ENCODE data around the gene P2RX1.
A peak's percentile ranks its signal among the peaks of the same experiment; 100 is the strongest.
"Not testable (repeated sequence)": the region's sequence is repeated elsewhere in the genome, so short reads cannot be mapped to it uniquely, and the experiment has no call there.

The P2RX1 gene

DNA sequence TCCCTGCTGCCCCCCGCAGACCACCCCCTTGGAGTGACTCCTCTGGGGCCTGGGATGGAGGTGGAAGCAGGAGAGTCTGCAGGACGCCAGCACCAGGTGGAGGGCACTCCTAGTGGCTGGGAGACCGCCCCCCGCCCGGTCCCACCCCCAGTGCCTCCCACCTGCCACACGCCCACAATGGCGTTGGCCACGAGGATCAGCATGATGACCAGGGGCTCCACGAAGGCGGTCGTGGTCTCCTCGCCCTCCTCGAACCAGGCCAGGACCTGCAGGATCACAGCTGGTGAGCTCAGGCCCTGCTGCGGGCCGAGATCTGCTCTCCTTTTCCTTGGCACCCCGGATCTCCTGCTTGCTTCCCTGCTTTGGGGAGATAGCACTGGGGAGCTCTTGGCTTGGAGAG is 35.2 kb upstream of the P2RX1 start:
- no peak for DNase-seq

- DNase-seq = no peak
These were observed 34.7 kb upstream of the P2RX1 start for GRCh38 chr17:3951003-3951402.

GRCh38 chr17:3950584-3950983 is 34.3 kb upstream of the P2RX1 start:
- DNase-seq = no peak

DNA sequence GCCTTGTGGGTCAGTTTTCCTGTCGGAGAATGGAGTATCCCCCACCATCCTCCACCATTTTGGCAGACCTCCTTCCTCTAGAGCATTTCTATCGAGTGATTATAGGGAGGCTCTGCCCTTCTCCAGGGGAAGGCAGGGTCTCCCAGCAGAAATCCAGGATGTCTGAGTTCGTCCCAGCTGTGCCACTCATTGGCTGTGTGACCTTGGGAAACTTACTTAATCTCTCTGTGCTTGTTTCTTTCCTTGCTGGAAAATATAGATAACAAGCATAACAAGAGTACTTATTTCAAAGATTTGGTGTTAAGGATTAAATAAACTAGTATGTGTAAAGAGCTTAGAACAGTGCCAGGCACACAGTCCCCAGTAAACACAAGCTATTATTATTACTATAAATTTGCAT is 33.2 kb upstream of the P2RX1 start:
- DNase-seq = no peak

DNA sequence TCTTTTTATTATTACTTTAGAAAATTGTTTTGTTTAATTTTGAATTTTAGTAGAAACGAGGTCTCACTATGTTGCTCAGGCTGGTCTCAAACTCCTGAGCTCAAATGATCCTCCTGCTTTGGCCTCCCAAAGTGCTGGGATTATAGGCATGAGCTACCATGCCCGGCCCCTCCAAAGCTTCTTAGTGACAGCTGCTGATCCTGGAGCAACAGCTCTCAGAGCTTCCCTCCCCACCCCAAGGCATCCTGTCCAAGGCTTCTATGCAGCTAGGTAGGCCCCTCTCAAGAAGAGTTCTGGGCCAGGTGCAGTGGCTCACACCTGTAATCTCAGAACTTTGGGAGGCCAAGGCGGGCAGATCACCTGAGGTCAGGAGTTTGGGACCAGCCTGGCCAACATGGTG is 32.3 kb upstream of the P2RX1 start:
- DNase-seq = not testable (repeated sequence)

DNA sequence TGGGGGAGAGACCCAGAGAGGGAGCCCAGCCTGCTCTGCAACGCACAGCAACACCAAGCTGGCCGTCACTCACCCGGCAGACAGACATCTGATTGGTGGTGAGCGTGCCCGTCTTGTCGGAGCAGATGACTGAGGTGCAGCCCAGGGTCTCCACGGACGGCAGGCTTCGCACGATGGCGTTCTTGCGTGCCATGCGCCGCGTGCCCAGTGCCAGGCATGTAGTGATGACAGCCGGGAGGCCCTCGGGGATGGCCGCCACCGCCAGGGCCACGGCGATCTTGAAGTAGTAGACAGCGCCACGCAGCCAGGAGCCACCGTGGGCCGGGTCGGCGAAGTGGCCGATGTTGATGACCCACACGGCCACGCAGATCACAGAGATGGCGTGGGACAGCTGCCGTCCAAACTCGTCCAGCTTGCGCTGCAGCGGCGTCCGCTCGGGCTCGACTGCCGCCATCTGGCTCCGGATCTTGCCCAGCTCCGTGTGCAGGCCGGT is 31.1 kb upstream of the P2RX1 start:
- DNase-seq = no peak

GRCh38 chr17:3946711-3947235 is 30.5 kb upstream of the P2RX1 start:
- DNase-seq = no peak

DNA sequence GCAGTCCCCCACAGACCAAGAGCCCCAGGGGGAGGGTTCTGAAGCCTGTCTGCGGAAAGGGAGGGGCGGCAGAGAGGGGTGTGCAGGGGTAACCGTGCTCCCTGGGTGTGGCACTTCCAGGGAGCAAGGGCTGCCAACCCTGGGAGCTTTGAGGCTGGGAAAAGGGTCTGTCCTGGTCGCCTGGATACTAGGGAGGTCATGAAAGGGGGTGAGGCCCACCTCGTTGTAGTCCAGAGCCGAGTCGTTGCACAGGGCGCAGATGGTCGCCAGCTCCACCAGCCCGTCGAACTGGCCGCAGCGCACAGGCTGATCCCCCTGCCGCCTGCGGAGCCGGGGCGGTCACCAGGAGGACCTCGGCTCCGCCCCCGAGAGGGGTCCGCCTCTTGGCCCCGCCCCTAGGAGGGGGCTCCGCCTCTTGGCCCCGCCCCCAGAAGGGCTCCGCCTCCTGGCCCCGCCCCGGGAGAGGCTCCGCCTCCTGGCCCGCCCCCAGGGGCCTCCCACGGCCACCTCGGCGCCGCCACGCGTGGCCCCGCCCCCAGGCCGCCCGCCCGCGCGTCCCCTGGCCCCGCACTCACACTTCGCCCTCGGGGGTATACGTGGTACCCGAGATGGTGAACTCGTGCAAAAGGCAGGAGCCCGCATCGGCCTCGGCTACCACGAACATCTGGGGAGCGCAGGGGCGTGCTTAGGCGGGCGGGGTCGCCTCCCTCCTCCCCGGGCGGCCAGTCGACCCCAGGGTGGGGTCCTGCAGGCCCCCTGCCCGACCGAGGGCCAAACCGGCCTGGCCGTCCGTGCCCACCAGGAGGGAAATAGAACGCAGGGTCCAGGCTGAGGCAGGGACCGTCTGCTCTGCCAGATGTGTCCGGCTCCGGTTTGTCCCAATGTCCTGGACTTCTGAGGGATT is 28.5 kb upstream of the P2RX1 start:
- no peak for DNase-seq

DNA sequence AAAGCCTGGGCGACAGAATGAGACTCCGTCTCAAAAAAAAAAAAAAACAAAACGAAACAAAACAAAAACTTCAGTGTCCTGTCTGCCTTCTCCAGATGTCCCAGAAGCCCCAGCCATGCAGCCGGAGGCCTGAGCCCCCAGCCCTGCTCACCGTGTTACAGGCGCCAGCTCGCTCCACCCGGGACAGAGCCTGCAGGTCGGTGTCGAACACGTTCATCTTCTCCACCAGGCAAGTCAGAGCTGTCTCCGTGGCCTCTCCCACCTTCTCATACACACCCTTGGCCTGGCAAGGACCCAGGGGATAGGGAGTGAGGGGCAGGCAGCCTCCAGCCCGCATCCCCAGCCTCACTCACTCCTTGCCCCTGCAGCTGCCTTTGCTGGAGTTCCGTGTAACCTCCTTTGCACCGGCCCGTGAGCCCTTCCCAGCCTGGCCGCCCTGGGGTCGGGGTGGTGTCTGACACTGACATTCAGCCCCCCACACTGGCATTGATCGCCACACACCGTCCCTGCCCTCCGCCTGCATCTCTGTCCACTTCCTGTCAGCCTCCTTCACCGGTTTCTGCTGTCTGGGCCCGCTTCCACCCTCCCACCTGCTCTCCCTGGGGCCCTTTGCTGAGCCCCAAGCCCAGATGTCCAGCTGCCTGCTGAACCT is 27.1 kb upstream of the P2RX1 start:
- no peak for DNase-seq

GRCh38 chr17:3940965-3941698 is 24.9 kb upstream of the P2RX1 start:
- DNase-seq = no peak

DNA sequence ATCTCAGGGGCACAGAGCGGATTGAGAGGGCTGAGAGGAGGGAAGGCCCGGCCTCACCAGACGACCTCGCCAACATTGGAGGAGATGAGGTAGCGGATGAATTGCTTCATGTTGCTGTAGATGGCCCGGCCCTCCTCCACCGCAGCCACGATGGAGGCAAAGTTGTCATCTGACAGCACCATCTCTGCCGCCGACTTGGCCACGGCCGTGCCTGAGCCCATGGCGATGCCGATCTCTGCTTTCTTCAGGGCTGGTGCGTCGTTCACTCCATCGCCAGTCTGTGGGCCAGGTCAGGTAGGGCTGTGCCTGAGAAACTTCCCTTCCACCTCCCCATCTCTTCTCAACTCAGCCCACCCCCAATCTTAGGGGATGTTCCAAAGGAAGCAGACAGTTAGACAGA is 21.1 kb upstream of the P2RX1 start:
- no peak for DNase-seq

GRCh38 chr17:3935825-3936355 is 19.6 kb upstream of the P2RX1 start:
- DNase-seq = no peak

- peak; percentile 51 for DNase-seq
These were observed 18.9 kb upstream of the P2RX1 start for GRCh38 chr17:3935140-3935542.

- DNase-seq = no peak
These were observed 13.5 kb upstream of the P2RX1 start for GRCh38 chr17:3929764-3930163.

GRCh38 chr17:3929181-3929580 is 12.9 kb upstream of the P2RX1 start:
- DNase-seq = no peak

DNA sequence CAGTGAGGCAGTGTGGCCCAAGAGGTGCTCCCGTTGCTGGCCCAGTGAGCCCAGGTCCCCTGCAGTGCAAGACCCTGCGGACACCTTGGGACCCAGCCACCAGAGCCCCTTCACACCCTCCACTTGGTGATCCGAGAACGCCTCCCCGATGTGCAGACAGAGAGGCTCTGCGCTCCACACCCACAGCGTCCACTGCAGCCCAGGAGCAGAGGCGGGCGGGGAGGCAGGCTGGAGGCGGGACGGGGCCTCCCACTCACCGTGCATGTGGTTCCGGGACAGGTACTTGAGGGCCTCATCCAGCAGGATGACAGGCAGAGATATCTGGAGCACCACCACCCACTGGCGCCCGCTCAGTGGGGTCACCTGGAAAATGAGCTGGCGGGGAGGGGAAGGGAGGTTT is 12.1 kb upstream of the P2RX1 start:
- DNase-seq = no peak

DNA sequence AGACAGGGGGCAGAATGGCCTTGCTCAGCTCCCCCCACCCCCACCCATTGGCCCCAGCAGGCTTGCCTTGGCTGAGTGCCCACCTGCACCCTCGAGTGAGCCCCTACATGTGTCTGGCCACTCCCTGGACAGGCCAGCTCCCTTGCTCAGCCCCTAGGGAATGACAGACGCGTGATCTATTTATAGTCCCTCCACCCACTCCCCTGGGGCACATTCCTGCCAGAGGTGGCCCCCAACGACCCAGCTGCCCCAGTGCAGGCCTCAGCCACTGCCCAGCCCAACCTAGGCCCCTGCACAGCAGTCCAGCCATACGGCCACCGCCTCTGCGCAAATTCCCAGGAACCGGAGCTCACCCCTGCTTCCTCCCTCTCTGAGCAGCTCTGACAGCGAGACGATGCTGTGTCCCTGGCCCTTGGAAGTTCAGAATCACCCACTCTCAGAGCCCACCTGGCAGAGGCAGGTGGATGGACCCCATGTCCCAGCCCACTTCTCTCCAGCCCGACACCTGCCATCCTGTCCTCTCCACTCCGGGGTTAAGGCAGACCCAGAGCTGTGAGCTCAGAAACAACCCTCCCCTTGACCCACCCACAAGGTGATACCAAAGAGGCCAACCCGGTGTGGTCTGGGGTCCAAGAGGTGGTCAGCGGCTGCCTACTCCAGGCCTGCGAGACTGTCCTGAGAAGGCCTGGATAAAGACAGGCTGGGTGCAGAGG is 11.5 kb upstream of the P2RX1 start:
- no peak for DNase-seq

- DNase-seq = no peak
These were observed 10.8 kb upstream of the P2RX1 start for GRCh38 chr17:3926860-3927627.

DNA sequence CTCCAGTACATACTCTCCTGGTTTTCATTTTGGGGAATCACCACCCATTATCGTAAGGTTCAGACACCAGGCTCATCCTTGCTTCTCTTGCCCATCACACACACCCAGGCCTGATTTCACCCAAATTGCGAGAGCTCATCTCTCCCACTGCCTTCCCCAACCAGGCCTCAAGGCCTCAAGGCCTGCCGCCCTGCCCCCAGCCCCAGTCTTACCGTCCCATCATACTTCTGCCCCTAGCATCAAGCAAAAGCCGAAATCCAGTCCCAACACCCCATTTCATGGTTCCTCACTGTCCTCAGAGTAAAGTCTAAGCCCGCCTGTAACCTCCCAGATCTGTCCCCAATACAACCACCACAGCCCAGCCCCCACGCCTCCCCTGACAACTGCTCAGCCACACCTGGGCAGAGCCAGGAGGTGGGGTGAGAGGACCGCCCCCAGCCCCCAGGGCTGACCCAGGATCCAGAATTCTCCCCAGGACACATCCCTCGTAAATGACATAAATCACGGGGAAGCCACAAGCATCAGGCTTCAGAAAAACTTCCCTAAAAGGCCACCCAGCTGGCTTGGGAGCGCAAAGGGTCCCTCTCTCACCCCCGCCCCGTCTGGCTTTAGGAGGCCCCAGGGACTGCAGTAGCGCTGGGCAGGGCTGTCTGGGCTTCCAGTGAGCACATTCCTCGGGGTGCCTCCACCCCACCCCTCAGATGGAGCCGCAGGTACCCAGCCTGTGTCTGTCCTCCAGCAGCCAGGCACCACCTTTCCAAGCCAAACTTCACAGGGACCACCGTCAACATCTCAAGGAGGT is 9.6 kb upstream of the P2RX1 start:
- DNase-seq = no peak

GRCh38 chr17:3924512-3925350 is 8.5 kb upstream of the P2RX1 start:
- no peak for DNase-seq

Measured in CD4-positive, alpha-beta T cell treated with Interleukin-6 for 4 hours (primary cell).